Trophoblast cell (in vitro differentiated cells and primary cell): ENCODE measurements around the gene FRA10AC1.

Experiments used
- DNase-seq, 2 donors: peaks; one replicate each; pipeline ENCODE4 v3.0.0-alpha.2; 2016
- H2AFZ ChIP-seq: 2 replicates; pipeline ENCODE4 v1.6.1; 2013; ENCODE audit warnings: low read length, moderate library complexity, mild to moderate bottlenecking; ENCODE audit not compliant: insufficient read depth, poor library complexity
- H2AK5ac ChIP-seq: 2 replicates; pipeline ENCODE4 v1.6.1; 2013; ENCODE audit warnings: mild to moderate bottlenecking, low read length
- H2BK120ac ChIP-seq: 2 replicates; pipeline ENCODE4 v1.6.1; 2013; ENCODE audit warnings: low read length, mild to moderate bottlenecking, moderate library complexity; ENCODE audit not compliant: insufficient read depth, poor library complexity
- H2BK12ac ChIP-seq: 2 replicates; pipeline ENCODE4 v1.6.1; 2013; ENCODE audit warnings: mild to moderate bottlenecking, low read length, moderate library complexity
- H2BK5ac ChIP-seq: 2 replicates; pipeline ENCODE4 v1.6.1; 2013; ENCODE audit warnings: low read length, low read depth, moderate library complexity, mild to moderate bottlenecking; ENCODE audit not compliant: poor library complexity
- H3K14ac ChIP-seq: 2 replicates; pipeline ENCODE4 v1.6.1; 2013; ENCODE audit warnings: mild to moderate bottlenecking, low read length
- H3K18ac ChIP-seq: 2 replicates; pipeline ENCODE4 v1.6.1; 2013; ENCODE audit warnings: mild to moderate bottlenecking, low read length
- H3K23ac ChIP-seq: 2 replicates; pipeline ENCODE4 v1.6.1; 2013; ENCODE audit warnings: low read length
- H3K27ac ChIP-seq: 2 replicates; pipeline ENCODE4 v1.5.1; 2013; ENCODE audit warnings: low read depth, mild to moderate bottlenecking, inconsistent platforms, low read length, moderate library complexity
- H3K27me3 ChIP-seq: 2 replicates; pipeline ENCODE4 v1.6.1; 2013; ENCODE audit warnings: inconsistent platforms, mild to moderate bottlenecking, low read length, moderate library complexity; ENCODE audit not compliant: insufficient read depth
- H3K36me3 ChIP-seq, 2 experiments: 1 replicate in 1 of 2; 2 replicates in 1 of 2; pipeline ENCODE4 v1.6.1; 2013; ENCODE audit warnings: low read length in 2 of 2, mild to moderate bottlenecking in 2 of 2, moderate library complexity in 1 of 2; ENCODE audit not compliant: insufficient read depth in 2 of 2, control insufficient read depth in 1 of 2
- H3K4ac ChIP-seq: 2 replicates; pipeline ENCODE4 v1.6.1; 2013; ENCODE audit warnings: low read depth, mild to moderate bottlenecking, low read length, moderate library complexity
- H3K4me1 ChIP-seq, 2 experiments: 1 replicate in 1 of 2; 2 replicates in 1 of 2; pipeline ENCODE4 v1.6.1; 2013; ENCODE audit warnings: low read length in 2 of 2, mild to moderate bottlenecking in 2 of 2, moderate library complexity in 1 of 2; ENCODE audit not compliant: insufficient read depth in 2 of 2, control insufficient read depth in 1 of 2
- H3K4me2 ChIP-seq: 2 replicates; pipeline ENCODE4 v1.6.1; 2013; ENCODE audit warnings: inconsistent platforms, mild to moderate bottlenecking, low read length, moderate library complexity
- H3K4me3 ChIP-seq: 2 replicates; pipeline ENCODE4 v1.5.1; 2013; ENCODE audit warnings: mild to moderate bottlenecking, low read depth, low read length, inconsistent platforms
- H3K79me1 ChIP-seq: one replicate; pipeline ENCODE4 v1.6.1; 2013; ENCODE audit warnings: low read length
- H3K79me2 ChIP-seq: 2 replicates; pipeline ENCODE4 v1.6.1; 2013; ENCODE audit warnings: low read length, mild to moderate bottlenecking; ENCODE audit not compliant: control insufficient read depth, insufficient read depth, poor library complexity
- H3K9ac ChIP-seq: 2 replicates; pipeline ENCODE4 v1.6.1; 2013; ENCODE audit warnings: mild to moderate bottlenecking, low read length
- H3K9me3 ChIP-seq: 2 replicates; pipeline ENCODE4 v1.6.1; 2013; ENCODE audit warnings: low read depth, mild to moderate bottlenecking, control low read depth, inconsistent platforms, low read length; ENCODE audit not compliant: insufficient read depth
- H4K12ac ChIP-seq: 2 replicates; pipeline ENCODE4 v1.6.1; 2013; ENCODE audit warnings: low read depth, mild to moderate bottlenecking, low read length, moderate library complexity
- H4K8ac ChIP-seq: 2 replicates; pipeline ENCODE4 v1.6.1; 2013; ENCODE audit warnings: low read depth, mild to moderate bottlenecking, low read length, moderate library complexity
- H4K91ac ChIP-seq: one replicate; pipeline ENCODE4 v1.6.1; 2013; ENCODE audit warnings: low read depth, mild to moderate bottlenecking, low read length, moderate library complexity
- WGBS: extraction: QIAGEN DNeasy Blood & Tissue Kit; methylation state at CpG from one replicate; pipeline ENCODE4 v1.1.7; 2013; ENCODE audit warnings: missing lambda C conversion rate; ENCODE audit not compliant: insufficient read length, insufficient coverage; ENCODE audit errors: extremely low coverage; 5-methylcytosine and 5-hydroxymethylcytosine counted together

FRA10AC1 gene

GRCh38 chr10:93703841-93704240, 1.4 kb upstream of the FRA10AC1 start:
- Histone ChIP-seq H3K9ac (no peak overlapping the region), H3K23ac (no peak overlapping the region), H3K4me1 (peaks cover 0 to 3% of the 10 kb centered on the region in 2 experiments), H3K36me3 (peaks cover 1 to 4% of the 10 kb centered on the region in 2 experiments), H2BK12ac (no peak overlapping the region), H2AFZ (no peak overlapping the region), H3K18ac (no peak overlapping the region), H3K27ac (no peak overlapping the region), H4K8ac (no peak overlapping the region), H3K4me2 (no peak overlapping the region), H3K4ac (no peak overlapping the region), H4K12ac (no peak overlapping the region), H3K79me1 (peaks cover 3% of the 10 kb centered on the region), H3K27me3 (no peaks in the 10 kb centered on the region), H2BK5ac (no peak overlapping the region), H3K9me3 (no peaks in the 10 kb centered on the region), H2AK5ac (no peak overlapping the region), H2BK120ac (no peak overlapping the region), H4K91ac (no peak overlapping the region), H3K4me3 (no peak overlapping the region), H3K79me2 (peaks cover 2% of the 10 kb centered on the region), H3K14ac (no peak overlapping the region)
- WGBS, result no CpG with 5 or more reads among the region's 1 CpG
- DNase-seq, result no peak

- H2AK5ac ChIP-seq, result no peak overlapping the region
- no peak overlapping the region for H2BK5ac ChIP-seq
- no peak overlapping the region for H3K23ac ChIP-seq
- peaks cover 3% of the 10 kb centered on the region for H3K79me1 ChIP-seq
- H3K18ac ChIP-seq, result no peak overlapping the region
- H4K12ac ChIP-seq, result peak overlapping the region; percentile 55
- H3K27ac ChIP-seq, result no peak overlapping the region
- no peaks in the 10 kb centered on the region for H3K9me3 ChIP-seq
- peaks cover 4 to 7% of the 10 kb centered on the region in 2 experiments for H3K36me3 ChIP-seq
- H2BK120ac ChIP-seq, result no peak overlapping the region
- H3K4ac ChIP-seq, result no peak overlapping the region
- peak overlapping the region; percentile 77 for H3K4me2 ChIP-seq
- H4K8ac ChIP-seq, result peak overlapping the region; percentile 83
- no peak overlapping the region for H3K14ac ChIP-seq
- peak in 1 of 2 donors; percentile 12 for DNase-seq
- H3K4me3 ChIP-seq, result no peak overlapping the region
- peaks cover 2% of the 10 kb centered on the region for H3K79me2 ChIP-seq
- H4K91ac ChIP-seq, result no peak overlapping the region
- H3K9ac ChIP-seq, result peak overlapping the region; percentile 81
- peak overlapping the region; percentile 38 for H2AFZ ChIP-seq
- WGBS, result no CpG with 5 or more reads among the region's 12 CpGs
- H2BK12ac ChIP-seq, result no peak overlapping the region
- no peaks in the 10 kb centered on the region for H3K27me3 ChIP-seq
- peaks cover 0 to 3% of the 10 kb centered on the region in 2 experiments for H3K4me1 ChIP-seq
Measured at GRCh38 chr10:93703066-93703465, 674 bp upstream of the FRA10AC1 start.

- H2BK120ac ChIP-seq, result no peak overlapping the region
- no peaks in the 10 kb centered on the region for H3K27me3 ChIP-seq
- no peak overlapping the region for H2AK5ac ChIP-seq
- no peak overlapping the region for H3K18ac ChIP-seq
- H3K9ac ChIP-seq, result peak overlapping the region; percentile 67
- H3K9me3 ChIP-seq, result no peaks in the 10 kb centered on the region
- no peak overlapping the region for H2BK12ac ChIP-seq
- no peak overlapping the region for H4K12ac ChIP-seq
- H3K4me1 ChIP-seq, result peaks cover 0 to 3% of the 10 kb centered on the region in 2 experiments
- H4K8ac ChIP-seq, result peak overlapping the region; percentile 48
- H3K14ac ChIP-seq, result no peak overlapping the region
- H3K79me1 ChIP-seq, result peaks cover 3% of the 10 kb centered on the region
- peak overlapping the region; percentile 65 for H3K4me2 ChIP-seq
- peaks cover 4 to 7% of the 10 kb centered on the region in 2 experiments for H3K36me3 ChIP-seq
- H3K27ac ChIP-seq, result no peak overlapping the region
- DNase-seq, result no peak
- no peak overlapping the region for H3K4ac ChIP-seq
- no CpG with 5 or more reads among the region's 9 CpGs for WGBS
- no peak overlapping the region for H3K23ac ChIP-seq
- peak overlapping the region; percentile 88 for H2AFZ ChIP-seq
- no peak overlapping the region for H2BK5ac ChIP-seq
- peak overlapping the region; percentile 89 for H3K4me3 ChIP-seq
- H3K79me2 ChIP-seq, result peaks cover 2% of the 10 kb centered on the region
- no peak overlapping the region for H4K91ac ChIP-seq
Measured at GRCh38 chr10:93701866-93702209, 554 bp downstream of the FRA10AC1 start.

- Histone ChIP-seq H4K8ac (no peak overlapping the region), H3K27ac (no peak overlapping the region), H2BK12ac (no peak overlapping the region), H2BK120ac (no peak overlapping the region), H3K14ac (no peak overlapping the region), H3K9ac (no peak overlapping the region), H3K4me2 (no peak overlapping the region), H4K91ac (no peak overlapping the region), H3K18ac (no peak overlapping the region), H3K36me3 (peaks cover 6 to 10% of the 10 kb centered on the region in 2 experiments), H3K27me3 (no peaks in the 10 kb centered on the region), H2AFZ (no peak overlapping the region), H4K12ac (no peak overlapping the region), H3K4me3 (no peak overlapping the region), H3K79me2 (peaks cover under 1% of the 10 kb centered on the region), H3K79me1 (peaks cover 1% of the 10 kb centered on the region), H3K4me1 (peaks cover 0 to 3% of the 10 kb centered on the region in 2 experiments), H3K4ac (no peak overlapping the region), H2AK5ac (no peak overlapping the region), H3K9me3 (no peaks in the 10 kb centered on the region), H2BK5ac (no peak overlapping the region), H3K23ac (no peak overlapping the region)
- WGBS, result no CpG with 5 or more reads among the region's 2 CpGs
- DNase-seq, result no peak
Measured at GRCh38 chr10:93697207-93697606, 5.2 kb downstream of the FRA10AC1 start.
